Spleen (tissue), 7 donors: ENCODE results near the gene PCCA.

Source experiments
- POLR2A ChIP-seq, 3 donors: fragments of 450-650 bp; IDR thresholded peaks; one replicate each; pipeline ENCODE4 v1.5.1; 2017; ENCODE audit warnings: antibody characterized with exemption in 3 of 3, mild to moderate bottlenecking in 1 of 3
- TF ChIP-seq, protein P1 (sequence below), 11 experiments: fragments of 200-600 bp in 7 of 11; fragments of 450-650 bp in 4 of 11; sonication (generic) in 4 of 11; IDR thresholded peaks in 8 of 11; conservative IDR thresholded peaks in 3 of 11; 1 replicate in 7 of 11; 2 replicates in 4 of 11; pipeline versions ENCODE4 v1.4.0 to v1.8.0; 2016 to 2021; ENCODE audit warnings: antibody characterized with exemption in 11 of 11, inconsistent platforms in 4 of 11, mild to moderate bottlenecking in 1 of 11
- donor health status: DM: no; HTN: no; CAD: no; lungs with moderate emphysema.
- donor health status: DM: no; HTN: no; CAD: no.
- donor health status: DM: no; HTN: no; CAD: no.

- no peak for TF ChIP-seq POLR2A (IDR thresholded peaks at IDR 0.05)
- TF ChIP-seq, protein P1, sequence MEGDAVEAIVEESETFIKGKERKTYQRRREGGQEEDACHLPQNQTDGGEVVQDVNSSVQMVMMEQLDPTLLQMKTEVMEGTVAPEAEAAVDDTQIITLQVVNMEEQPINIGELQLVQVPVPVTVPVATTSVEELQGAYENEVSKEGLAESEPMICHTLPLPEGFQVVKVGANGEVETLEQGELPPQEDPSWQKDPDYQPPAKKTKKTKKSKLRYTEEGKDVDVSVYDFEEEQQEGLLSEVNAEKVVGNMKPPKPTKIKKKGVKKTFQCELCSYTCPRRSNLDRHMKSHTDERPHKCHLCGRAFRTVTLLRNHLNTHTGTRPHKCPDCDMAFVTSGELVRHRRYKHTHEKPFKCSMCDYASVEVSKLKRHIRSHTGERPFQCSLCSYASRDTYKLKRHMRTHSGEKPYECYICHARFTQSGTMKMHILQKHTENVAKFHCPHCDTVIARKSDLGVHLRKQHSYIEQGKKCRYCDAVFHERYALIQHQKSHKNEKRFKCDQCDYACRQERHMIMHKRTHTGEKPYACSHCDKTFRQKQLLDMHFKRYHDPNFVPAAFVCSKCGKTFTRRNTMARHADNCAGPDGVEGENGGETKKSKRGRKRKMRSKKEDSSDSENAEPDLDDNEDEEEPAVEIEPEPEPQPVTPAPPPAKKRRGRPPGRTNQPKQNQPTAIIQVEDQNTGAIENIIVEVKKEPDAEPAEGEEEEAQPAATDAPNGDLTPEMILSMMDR (IDR thresholded peaks at IDR 0.05 in 8 of 11, conservative IDR thresholded peaks at IDR 0.05 in 3 of 11): no peak
Measured at GRCh38 chr13:100298116-100298681, 209.3 kb downstream of the PCCA start.
